GM18511 (cell line): ENCODE measurements around the gene CEP97.
"Not testable (repeated sequence)": the region's sequence is repeated elsewhere in the genome, so short reads cannot be mapped to it uniquely, and the experiment has no call there.

Experiments
- ATAC-seq: cut with Tn5 transposase; IDR thresholded peaks from one replicate; pipeline ENCODE4 v1.9.1; 2021; ENCODE audit warnings: mild to moderate bottlenecking, moderate library complexity; ENCODE audit not compliant: unreplicated experiment

The CEP97 gene

GRCh38 chr3:101758224-101758623 is 33.8 kb downstream of the CEP97 start:
- ATAC-seq, result no peak

GRCh38 chr3:101762041-101762646 is 37.7 kb downstream of the CEP97 start:
- no peak for ATAC-seq

DNA sequence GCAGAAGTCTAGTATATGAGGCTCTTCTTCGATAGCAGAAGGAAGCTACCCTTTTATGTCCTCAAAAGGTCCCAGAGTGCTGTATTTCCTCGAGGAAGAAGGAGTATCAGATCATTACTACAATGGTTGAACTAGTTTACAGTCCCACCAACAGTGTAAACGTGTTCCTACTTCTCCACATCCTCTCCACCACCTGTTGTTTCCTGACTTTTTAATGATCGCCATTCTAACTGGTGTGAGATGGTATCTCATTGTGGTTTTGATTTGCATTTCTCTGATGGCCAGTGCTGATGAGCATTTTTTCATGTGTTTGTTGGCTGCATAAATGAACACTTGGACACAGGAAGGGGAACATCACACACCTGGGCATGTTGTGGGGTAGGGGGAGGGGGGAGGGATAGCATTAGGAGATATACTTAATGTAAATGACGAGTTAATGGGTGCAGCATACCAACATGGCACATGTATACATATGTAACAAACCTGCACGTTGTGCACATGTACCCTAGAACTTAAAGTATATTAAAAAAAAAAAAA is 53.4 kb downstream of the CEP97 start:
- not testable (repeated sequence) for ATAC-seq

DNA sequence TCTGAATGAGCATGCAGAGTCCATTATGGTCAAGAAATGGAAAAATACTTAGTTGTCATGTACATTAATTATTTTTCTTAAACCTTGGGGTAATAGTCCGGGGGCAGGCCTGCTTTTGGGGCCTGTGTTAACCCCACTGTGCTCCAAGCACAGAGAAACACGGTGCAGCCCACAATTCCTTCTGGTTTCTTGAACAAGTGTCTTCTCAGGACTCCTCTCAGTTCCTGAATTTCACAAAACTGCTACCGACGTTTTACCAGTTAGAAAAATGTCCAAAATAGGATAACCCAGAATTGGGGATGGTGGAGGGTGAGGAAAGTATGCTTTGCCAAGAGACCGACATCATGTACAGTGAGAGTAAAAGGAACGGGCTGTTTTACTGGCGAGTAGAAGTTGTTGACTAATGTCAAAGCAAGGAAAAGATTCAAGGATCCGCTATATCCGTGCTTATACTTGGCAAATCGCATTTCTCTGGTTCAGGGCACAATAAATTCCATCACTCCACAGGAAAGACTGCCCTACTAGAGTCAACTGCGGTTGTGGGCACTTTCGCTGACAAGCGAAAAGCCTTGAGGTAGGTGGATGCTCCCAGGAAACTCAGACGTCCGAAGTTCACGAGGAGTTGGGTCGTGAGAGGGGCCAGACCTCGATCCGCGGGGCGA is 54.1 kb downstream of the CEP97 start:
- ATAC-seq, result no peak

DNA sequence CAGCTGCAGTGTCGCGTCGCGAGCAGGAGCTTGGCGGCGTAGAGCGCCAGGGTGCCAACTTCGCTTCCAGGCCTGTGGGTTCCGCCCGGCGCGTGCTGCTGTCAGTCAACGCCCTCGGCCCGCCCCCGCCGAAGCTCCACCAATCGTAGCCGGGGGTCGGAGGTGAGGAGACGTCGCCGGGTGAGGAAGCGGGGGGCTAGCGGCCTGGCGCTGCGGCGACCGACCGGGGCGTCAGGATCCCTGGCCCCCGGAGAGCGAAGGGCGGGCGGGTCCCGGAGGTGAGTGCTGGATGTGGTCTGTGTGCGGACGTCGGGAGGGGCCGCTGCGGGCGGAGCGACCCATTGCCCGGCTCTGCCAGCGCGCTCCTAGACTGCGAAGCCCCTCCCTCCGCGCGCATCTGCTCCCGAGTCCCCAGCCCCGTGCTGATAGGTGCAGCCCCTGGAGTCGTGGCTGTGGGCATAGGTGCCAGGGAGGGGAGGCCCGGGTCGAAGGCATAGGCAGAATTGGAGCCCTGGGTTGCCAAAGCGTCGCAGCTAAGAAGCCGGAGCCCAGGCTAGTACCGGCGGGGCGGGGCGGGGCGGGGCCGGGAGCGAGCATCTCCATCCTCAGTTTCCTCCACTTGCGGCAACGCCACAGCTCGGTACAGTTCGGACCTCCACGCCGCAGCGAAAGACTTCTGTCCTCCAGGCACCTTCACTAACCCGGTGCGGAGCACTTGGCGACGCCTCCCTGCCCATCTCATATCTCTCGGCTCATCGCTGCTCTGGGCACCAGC is 54.8 kb downstream of the CEP97 start, which contains the start of gene NXPE3:
TSS of gene NXPE3 (plus strand) at position 165 of the 775 bp plus-strand sequence. CDS start 6,386 bp downstream, outside the sequence.
- ATAC-seq, result peak; percentile 96

- no peak for ATAC-seq
Observed at GRCh38 chr3:101779822-101780381, 55.5 kb downstream of the CEP97 start.

GRCh38 chr3:101780661-101781060 is 56.2 kb downstream of the CEP97 start:
- ATAC-seq, result no peak

GRCh38 chr3:101781166-101781565 is 56.8 kb downstream of the CEP97 start:
- no peak for ATAC-seq

- ATAC-seq, result no peak
Observed at GRCh38 chr3:101784855-101785613, 60.6 kb downstream of the CEP97 start.

DNA sequence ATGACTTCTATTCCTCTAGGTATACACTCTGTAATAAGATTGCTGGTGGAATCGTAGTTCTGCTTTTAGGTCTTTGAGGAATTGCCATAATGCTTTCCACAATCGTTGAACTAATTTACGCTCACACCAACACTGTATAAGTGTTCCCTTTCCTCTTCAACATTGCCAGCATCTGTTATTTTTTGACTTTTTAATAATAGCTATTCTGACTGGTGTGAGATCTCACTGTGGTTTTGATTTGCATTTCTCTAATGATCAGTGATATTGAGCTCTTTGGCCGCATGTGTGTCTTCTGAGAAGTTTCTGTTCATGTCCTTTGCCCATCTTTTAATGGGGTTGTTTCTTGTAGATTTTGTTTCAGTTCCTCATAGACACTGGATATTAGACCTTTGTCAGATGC is 67.4 kb downstream of the CEP97 start:
- ATAC-seq, result peak; percentile 97

DNA sequence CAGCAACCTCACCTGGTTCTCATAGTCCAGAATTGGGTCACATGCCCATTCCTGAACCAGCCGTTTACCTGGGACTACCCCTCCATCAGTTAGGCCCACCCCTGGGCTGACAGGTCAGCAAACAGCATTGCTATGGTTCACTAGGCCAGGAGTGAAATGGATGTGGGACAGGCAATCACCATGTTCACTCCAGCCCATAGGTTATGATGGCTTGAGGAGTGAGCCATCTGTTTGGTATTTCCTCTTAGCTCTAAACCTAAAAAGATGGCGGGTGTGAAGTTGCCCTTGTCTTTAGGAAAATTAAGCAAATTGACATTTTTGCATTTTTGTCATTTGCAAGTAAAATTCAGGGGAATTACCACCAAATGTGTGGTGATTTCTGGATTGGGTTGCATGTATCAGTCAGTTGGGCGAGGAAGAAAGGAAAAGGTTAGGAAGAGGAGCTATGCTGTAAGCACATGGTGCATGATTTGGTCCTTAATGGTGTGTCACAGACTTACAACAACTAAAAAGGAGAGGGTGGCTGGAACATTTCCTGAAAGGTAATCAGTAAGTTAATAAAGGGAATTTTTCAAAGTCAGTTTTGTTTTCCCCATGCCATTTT is 71.8 kb downstream of the CEP97 start:
- no peak for ATAC-seq

GRCh38 chr3:101801174-101801573 is 76.8 kb downstream of the CEP97 start:
- no peak for ATAC-seq

GRCh38 chr3:101802179-101802578 is 77.8 kb downstream of the CEP97 start:
- ATAC-seq, result no peak

GRCh38 chr3:101803173-101803782 is 78.9 kb downstream of the CEP97 start:
- peak; percentile 97 for ATAC-seq

GRCh38 chr3:101803939-101804338 is 79.5 kb downstream of the CEP97 start:
- no peak for ATAC-seq

GRCh38 chr3:101806491-101806890 is 82.1 kb downstream of the CEP97 start:
- ATAC-seq, result no peak

DNA sequence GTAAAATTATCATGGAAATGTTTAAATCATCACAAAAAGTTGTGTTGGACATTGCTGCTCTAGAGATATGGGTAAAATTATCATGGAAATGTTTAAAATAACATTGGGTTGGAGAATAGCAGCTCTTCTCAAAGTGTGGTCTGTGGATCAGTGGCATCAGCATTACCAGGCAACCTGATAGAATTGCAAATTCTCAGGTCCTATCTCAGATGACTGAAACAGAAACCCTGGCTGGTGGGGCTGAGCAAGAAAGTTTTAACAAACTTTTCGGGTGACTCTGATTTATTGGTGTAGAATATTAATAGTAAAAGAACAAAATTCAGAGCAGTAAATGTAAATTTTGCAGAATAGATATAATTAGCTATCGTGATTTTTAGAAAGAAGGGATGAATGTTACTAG is 83.5 kb downstream of the CEP97 start:
- ATAC-seq, result peak; percentile 68

GRCh38 chr3:101809178-101810021 is 85.0 kb downstream of the CEP97 start:
- ATAC-seq, result peak; percentile 45

GRCh38 chr3:101810022-101810418 is 85.6 kb downstream of the CEP97 start:
- no peak for ATAC-seq
